HG03066 (cell line): Measurements from ENCODE around the gene PRKG1.
"Not testable (repeated sequence)": the region's sequence is repeated elsewhere in the genome, so short reads cannot be mapped to it uniquely, and the experiment has no call there.

Source experiments
- ATAC-seq: cut with Tn5 transposase; IDR thresholded peaks from one replicate; pipeline ENCODE4 v1.9.1; 2021; ENCODE audit warnings: low read depth; ENCODE audit not compliant: unreplicated experiment

PRKG1 gene

GRCh38 chr10:51366044-51366443, 291.8 kb downstream of the PRKG1 start:
- ATAC-seq, result no peak

DNA sequence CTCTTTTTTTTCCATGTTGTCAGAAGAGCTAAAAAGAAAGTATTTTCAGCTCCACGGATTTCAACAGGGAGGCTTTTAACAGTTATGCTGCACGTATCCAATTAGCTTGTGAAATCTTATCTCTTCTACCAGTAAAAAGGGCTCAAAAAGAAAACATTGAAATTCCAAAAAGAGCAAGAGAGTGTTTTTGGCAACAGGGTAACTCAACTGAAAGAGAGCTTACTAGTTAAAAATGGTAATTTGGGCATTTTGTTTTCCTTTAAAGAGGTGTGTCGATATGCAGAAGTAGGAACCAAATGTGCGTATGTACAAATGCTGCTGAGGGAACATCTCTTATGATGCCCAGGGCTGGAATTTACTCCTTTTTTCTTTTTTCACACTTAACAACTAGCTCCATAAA, 292.8 kb downstream of the PRKG1 start:
- no peak for ATAC-seq

- ATAC-seq, result no peak
These were observed 293.4 kb downstream of the PRKG1 start for GRCh38 chr10:51367694-51368093.

- ATAC-seq, result no peak
These were observed 294.7 kb downstream of the PRKG1 start for GRCh38 chr10:51368943-51369342.

- ATAC-seq, result no peak
These were observed 295.6 kb downstream of the PRKG1 start for GRCh38 chr10:51369903-51370302.

GRCh38 chr10:51371743-51372142, 297.5 kb downstream of the PRKG1 start:
- no peak for ATAC-seq

- no peak for ATAC-seq
These were observed 301.5 kb downstream of the PRKG1 start for GRCh38 chr10:51375790-51376189.

GRCh38 chr10:51377070-51377931, 303.0 kb downstream of the PRKG1 start:
- ATAC-seq, result no peak

DNA sequence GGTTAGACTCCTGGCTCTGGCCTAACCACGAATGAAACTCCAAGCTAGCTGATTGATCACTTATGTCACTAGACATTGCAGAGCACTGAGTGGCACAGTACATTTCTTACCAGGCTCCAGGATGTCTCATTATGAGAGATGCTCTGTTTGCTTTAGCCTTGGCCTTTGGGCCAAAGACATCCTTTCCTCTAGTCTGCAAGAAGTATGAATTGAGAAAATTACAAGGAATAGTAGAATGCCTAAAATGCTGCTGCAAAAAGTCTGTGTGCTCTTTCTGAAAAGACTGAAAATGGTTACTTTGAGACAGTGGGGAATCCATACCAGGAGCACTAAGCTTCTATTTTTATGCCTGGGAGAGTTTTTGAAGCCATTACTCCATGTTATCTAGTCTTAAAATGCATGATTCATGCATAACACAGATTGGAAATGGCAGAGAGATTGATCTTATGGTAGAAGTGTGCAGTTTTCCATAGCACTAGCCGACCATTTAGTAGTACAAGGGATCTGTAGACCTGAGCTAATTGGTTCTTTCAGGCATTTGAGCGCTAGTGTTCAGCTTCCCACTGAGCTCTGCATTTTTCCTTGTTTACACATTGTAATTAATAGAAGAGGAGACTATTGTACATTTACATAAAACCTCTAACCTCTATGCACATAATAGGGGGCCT, 303.8 kb downstream of the PRKG1 start:
- no peak for ATAC-seq

- ATAC-seq, result no peak
These were observed 307.9 kb downstream of the PRKG1 start for GRCh38 chr10:51382181-51382580.

DNA sequence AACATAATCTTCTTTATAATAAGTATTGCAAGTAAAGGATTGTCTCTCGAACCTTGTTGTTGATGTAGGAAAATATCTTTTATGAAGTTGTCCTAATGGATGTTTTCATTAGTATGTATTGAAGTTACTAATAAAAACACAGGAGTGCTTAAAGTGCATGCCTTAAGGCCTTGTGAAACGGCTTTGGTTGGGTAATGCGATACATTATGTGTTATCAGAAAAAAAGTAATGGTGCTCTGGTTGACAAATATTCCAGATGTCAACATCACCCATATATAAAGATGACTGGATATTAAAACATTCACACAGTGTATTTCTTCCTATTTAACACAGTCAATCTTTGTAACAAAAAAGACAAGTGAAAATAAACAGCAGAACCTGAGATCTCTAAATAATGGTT, 310.7 kb downstream of the PRKG1 start:
- ATAC-seq, result no peak

- ATAC-seq, result no peak
These were observed 312.1 kb downstream of the PRKG1 start for GRCh38 chr10:51386248-51386885.

- peak; percentile 93 for ATAC-seq
These were observed 315.4 kb downstream of the PRKG1 start for GRCh38 chr10:51389415-51390321.

DNA sequence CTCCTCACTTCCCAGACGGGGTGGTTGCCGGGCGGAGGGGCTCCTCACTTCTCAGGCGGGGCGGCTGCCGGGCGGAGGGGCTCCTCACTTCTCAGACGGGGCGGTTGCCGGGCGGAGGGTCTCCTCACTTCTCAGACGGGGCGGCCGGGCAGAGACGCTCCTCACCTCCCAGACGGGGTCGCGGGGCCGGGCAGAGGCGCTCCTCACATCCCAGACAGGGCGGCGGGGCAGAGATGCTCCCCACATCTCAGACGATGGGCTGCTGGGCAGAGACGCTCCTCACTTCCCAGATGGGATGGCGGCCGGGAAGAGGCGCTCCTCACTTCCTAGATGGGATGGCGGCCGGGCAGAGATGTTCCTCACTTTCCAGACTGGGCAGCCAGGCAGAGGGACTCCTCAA, 318.7 kb downstream of the PRKG1 start:
- not testable (repeated sequence) for ATAC-seq

DNA sequence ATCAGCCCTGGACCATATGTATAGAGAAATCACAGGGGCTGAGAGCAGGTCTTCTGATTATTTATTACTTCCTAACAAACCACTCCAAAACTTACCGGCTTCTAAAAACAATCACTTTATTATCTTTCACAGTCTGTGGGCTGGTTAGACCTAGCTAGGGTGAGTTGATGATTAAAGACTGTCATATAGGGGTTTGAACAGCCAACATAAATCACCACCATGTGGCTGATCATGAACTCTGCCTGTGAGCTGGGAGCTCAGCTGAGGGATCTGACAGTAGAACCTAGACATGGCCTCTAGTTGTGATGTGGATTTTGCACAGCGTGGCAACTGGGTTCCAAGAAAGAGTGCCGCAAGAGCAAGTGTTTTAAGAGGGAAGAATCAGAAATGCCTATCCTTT, 319.8 kb downstream of the PRKG1 start:
- ATAC-seq, result no peak

DNA sequence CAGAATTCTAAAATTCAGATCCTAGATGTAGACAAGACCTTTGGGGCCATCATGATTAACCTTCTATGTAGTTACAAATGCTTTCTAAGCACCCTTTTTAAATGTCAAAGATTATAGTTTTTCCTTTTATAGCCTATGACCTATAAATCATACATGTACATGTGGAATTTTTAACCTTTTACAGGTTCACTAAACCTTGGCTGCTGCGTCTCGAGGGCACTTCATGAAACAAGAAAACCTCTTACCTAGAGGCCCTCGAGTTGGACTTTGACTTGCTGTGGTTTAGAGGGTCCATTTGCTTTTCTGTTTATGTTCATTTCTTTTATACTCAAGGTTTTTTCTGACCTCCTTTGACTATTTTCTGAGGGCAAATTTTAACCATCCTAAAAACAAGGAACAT, 323.0 kb downstream of the PRKG1 start:
- no peak for ATAC-seq

- no peak for ATAC-seq
These were observed 323.4 kb downstream of the PRKG1 start for GRCh38 chr10:51397695-51398094.

- ATAC-seq, result no peak
These were observed 325.6 kb downstream of the PRKG1 start for GRCh38 chr10:51399840-51400239.

DNA sequence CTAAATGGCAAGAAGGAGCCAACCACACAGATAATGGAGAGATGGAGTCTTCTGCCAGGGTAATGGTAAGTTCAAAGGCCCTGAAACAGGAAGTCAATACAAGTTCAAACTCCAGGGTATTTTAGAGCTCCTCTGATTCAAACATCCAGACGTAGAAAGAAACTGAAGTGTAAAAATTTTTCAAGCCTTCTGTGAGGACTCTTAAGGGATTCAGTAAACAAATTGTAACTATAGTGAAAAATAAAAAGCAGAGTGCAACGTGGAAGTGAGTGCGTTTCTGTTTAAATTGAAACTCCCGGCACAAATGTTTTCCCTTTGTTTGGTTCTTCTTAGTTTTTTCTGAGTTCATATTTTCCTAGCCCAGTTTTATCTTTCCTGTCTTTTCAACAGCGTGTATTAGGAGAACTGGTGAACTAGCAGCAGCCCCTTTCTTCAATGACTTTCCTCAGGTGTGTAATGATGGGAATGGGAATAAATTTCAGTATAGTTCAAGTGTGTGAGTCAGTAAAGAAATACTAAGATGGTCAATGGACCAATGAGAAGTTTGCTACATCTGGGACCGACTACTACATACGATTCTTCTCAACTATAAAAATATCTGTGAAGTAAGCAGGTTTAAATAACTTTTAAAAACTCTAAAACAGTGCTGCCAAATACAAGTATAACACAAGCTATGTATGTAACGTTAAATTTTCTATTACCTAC, 326.3 kb downstream of the PRKG1 start:
- no peak for ATAC-seq

GRCh38 chr10:51403521-51403920, 329.2 kb downstream of the PRKG1 start:
- ATAC-seq, result no peak
